DMS 273 (cell line): ENCODE data around the gene CHIC2.
"Not testable (repeated sequence)": the region's sequence is repeated elsewhere in the genome, so short reads cannot be mapped to it uniquely, and the experiment has no call there.

Experiments used
- DNase-seq: peaks from one replicate; lab custom pipeline; 2025; ENCODE audit not compliant: unreplicated experiment; lab: John Stamatoyannopoulos, UW

The CHIC2 gene

GRCh38 chr4:54064317-54065111 lies at the start of gene CHIC2:
Gene CHIC2 (minus strand): TSS chr4:54064605. CDS start chr4:54064300, 305 bp downstream.
- DNase-seq, result peak; percentile 94

GRCh38 chr4:54113206-54113605 lies 48.8 kb upstream of the CHIC2 start:
- not testable (repeated sequence) for DNase-seq

- no peak for DNase-seq
Measured at GRCh38 chr4:54110019-54110416, 45.6 kb upstream of the CHIC2 start.

- no peak for DNase-seq
Measured at GRCh38 chr4:54109241-54110018, 45.0 kb upstream of the CHIC2 start.

GRCh38 chr4:54107951-54108748 lies 43.7 kb upstream of the CHIC2 start:
- DNase-seq, result no peak

GRCh38 chr4:54104907-54105306 lies 40.5 kb upstream of the CHIC2 start:
- DNase-seq, result no peak

- no peak for DNase-seq
Measured at GRCh38 chr4:54103190-54103574, 38.8 kb upstream of the CHIC2 start.

- no peak for DNase-seq
Measured at GRCh38 chr4:54102531-54103106, 38.2 kb upstream of the CHIC2 start.

GRCh38 chr4:54101190-54102041 lies 37.0 kb upstream of the CHIC2 start:
- DNase-seq, result peak; percentile 30

- DNase-seq, result peak; percentile 30
Measured at GRCh38 chr4:54100595-54101189, 36.3 kb upstream of the CHIC2 start.

GRCh38 chr4:54099748-54100574 lies 35.6 kb upstream of the CHIC2 start, which contains the start of gene GSX2:
Gene GSX2 (plus strand): TSS chr4:54100163. CDS start chr4:54100345, 182 bp downstream.
- peak; percentile 29 for DNase-seq

- no peak for DNase-seq
Measured at GRCh38 chr4:54099287-54099747, 34.9 kb upstream of the CHIC2 start.

GRCh38 chr4:54098375-54098774 lies 34.0 kb upstream of the CHIC2 start:
- DNase-seq, result no peak

GRCh38 chr4:54097152-54097551 lies 32.7 kb upstream of the CHIC2 start:
- DNase-seq, result no peak

- no peak for DNase-seq
Measured at GRCh38 chr4:54096295-54096962, 32.0 kb upstream of the CHIC2 start.

- DNase-seq, result no peak
Measured at GRCh38 chr4:54095110-54095825, 30.9 kb upstream of the CHIC2 start.

GRCh38 chr4:54094451-54094850 lies 30.0 kb upstream of the CHIC2 start:
- DNase-seq, result no peak
